ENCODE results near the gene EPHB6.
A peak's percentile ranks its signal among the peaks of the same experiment; 100 is the strongest.

The EPHB6 gene

GRCh38 chr7:142855114-142855743, 353 bp downstream of the EPHB6 start:
- no peak for TF ChIP-seq CTCF (IDR thresholded peaks at IDR 0.05; ENCODE audit: insufficient read depth, low read length, missing control alignments)
- POLR2A ChIA-PET, result no interaction called here
- no peak for DNase-seq (ENCODE audit: low read depth, low spot score)
- peak overlapping the region; percentile 72 for H3K4me3 ChIP-seq (ENCODE audit: low read depth, low read length)
- CTCF ChIA-PET, result interaction anchor here (0.8 to 3.1 kb wide), 5 partner anchors 11 to 252 kb away, joined by 3 to 26 read pairs (median 4); no protein-coding TSS in a partner anchor

GRCh38 chr7:142855756-142856564, 1.1 kb downstream of the EPHB6 start:
- ChIA-PET POLR2A (no interaction called here), CTCF (interaction anchor here (1.2 to 3.1 kb wide), 4 partner anchors 11 to 226 kb away, joined by 3 to 26 read pairs (median 6); no protein-coding TSS in a partner anchor)
- no peak for DNase-seq (ENCODE audit: low read depth, low spot score)
- H3K4me3 ChIP-seq (ENCODE audit: low read depth, low read length), result peak overlapping the region; percentile 72
- no peak for TF ChIP-seq CTCF (IDR thresholded peaks at IDR 0.05; ENCODE audit: insufficient read depth, low read length, missing control alignments)

GRCh38 chr7:142856565-142857245, 1.8 kb downstream of the EPHB6 start:
- DNase-seq (ENCODE audit: low read depth, low spot score), result no peak
- CTCF ChIA-PET, result interaction anchor here (1.1 to 3.1 kb wide), 6 partner anchors 10 to 227 kb away, joined by 3 to 26 read pairs (median 6); no protein-coding TSS in a partner anchor
- no peak overlapping the region for H3K4me3 ChIP-seq (ENCODE audit: low read depth, low read length)
- TF ChIP-seq CTCF (IDR thresholded peaks at IDR 0.05; ENCODE audit: insufficient read depth, low read length, missing control alignments), result no peak
- POLR2A ChIA-PET, result no interaction called here

GRCh38 chr7:142857625-142858024, 2.7 kb downstream of the EPHB6 start:
- H3K4me3 ChIP-seq (ENCODE audit: low read depth, low read length), result no peak overlapping the region
- ChIA-PET CTCF (interaction anchor here (0.6 to 2.3 kb wide), 4 partner anchors 9 to 147 kb away, joined by 3 to 14 read pairs (median 4); no protein-coding TSS in a partner anchor), POLR2A (no interaction called here)
- no peak for DNase-seq (ENCODE audit: low read depth, low spot score)
- TF ChIP-seq CTCF (IDR thresholded peaks at IDR 0.05; ENCODE audit: insufficient read depth, low read length, missing control alignments), result no peak

GRCh38 chr7:142859411-142859810, 4.5 kb downstream of the EPHB6 start:
- CTCF ChIA-PET, result interaction anchor here (0.8 to 2.3 kb wide), 3 partner anchors 143 to 356 kb away, joined by 3 to 14 read pairs (median 7); no protein-coding TSS in a partner anchor
- H3K4me3 ChIP-seq (ENCODE audit: low read depth, low read length), result no peak overlapping the region
- POLR2A ChIA-PET, result no interaction called here
- no peak for TF ChIP-seq CTCF (IDR thresholded peaks at IDR 0.05; ENCODE audit: insufficient read depth, low read length, missing control alignments)
- no peak for DNase-seq (ENCODE audit: low read depth, low spot score)
